SK-N-MC (cell line): ENCODE data around the gene GPC6.

Experiments
- EZH2 ChIP-seq: fragments of 200-600 bp; sonication (generic); IDR thresholded peaks from one replicate; pipeline ENCODE4 v1.6.1; 2017; ENCODE audit warnings: antibody characterized with exemption
- FOXP2 ChIP-seq: optimal IDR thresholded peaks from 2 replicates; pipeline ENCODE3; 2011; ENCODE audit warnings: mild to moderate bottlenecking, moderate library complexity; ENCODE audit not compliant: insufficient read depth; ENCODE audit errors: extremely low read length, control extremely low read depth
- POLR2AphosphoS5 ChIP-seq: IDR thresholded peaks from 2 replicates; pipeline ENCODE4 v1.6.1; 2012; ENCODE audit warnings: mild to moderate bottlenecking, low read depth, low read length, borderline replicate concordance

DNA sequence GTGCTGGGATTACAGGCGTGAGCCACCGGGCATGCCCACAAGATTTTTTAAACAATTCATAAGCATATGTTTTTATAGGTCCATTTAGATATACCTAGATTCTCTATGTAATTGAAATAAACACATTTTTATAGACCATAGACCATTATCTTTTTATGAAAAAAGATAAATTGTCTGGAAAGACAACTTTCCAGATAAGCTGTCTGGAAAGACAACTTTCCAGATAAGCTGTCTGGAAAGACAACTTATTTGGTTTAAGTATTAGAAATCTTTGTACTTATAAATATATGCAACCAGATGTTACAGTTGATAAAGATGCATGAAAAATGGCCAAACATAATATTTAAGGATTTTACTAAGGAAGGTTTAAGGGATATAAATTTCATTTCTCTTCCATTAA lies 538.5 kb downstream of the GPC6 start:
- TF ChIP-seq POLR2AphosphoS5 (no peak), EZH2 (no peak), FOXP2 (no peak)
